ENCODE results near the gene CDH4. TPM values are rescaled to one million over a fixed set of nuclear protein-coding genes. Genes with fewer than 3 reads are reported as not detected.

CDH4 gene
- polyA plus RNA-seq, 3 donors = 6.9 to 8.7 (median 7.9) TPM

- DNase-seq (ENCODE audit: extremely low read depth in 1 of 11, low read depth in 9 of 11, low spot score in 4 of 11) = no peak
Observed at GRCh38 chr20:61815176-61815575, 563.1 kb downstream of the CDH4 start.

- DNase-seq (ENCODE audit: extremely low read depth in 1 of 11, low read depth in 9 of 11, low spot score in 4 of 11) = no peak
Observed at GRCh38 chr20:61815678-61816077, 563.6 kb downstream of the CDH4 start.

GRCh38 chr20:61816606-61817460, 564.8 kb downstream of the CDH4 start:
- no peak for DNase-seq (ENCODE audit: extremely low read depth in 1 of 11, low read depth in 9 of 11, low spot score in 4 of 11)

- no peak for DNase-seq (ENCODE audit: extremely low read depth in 1 of 11, low read depth in 9 of 11, low spot score in 4 of 11)
Observed at GRCh38 chr20:61817575-61817974, 565.5 kb downstream of the CDH4 start.

- DNase-seq (ENCODE audit: extremely low read depth in 1 of 11, low read depth in 9 of 11, low spot score in 4 of 11) = no peak
Observed at GRCh38 chr20:61818746-61819573, 566.9 kb downstream of the CDH4 start.

DNA sequence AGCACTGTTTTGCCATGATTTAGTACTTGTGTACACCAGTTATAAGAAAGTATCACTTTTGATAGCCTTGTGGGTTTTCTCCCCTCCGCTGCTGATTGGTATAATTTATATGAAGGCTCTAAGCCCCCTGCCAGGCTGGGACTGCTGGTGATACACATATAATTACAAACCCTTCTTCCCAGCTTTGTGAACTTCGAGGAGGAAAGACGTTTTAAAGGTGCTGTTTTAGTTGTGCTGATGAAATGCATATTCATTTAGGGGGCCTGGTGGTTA, 567.4 kb downstream of the CDH4 start:
- DNase-seq (ENCODE audit: extremely low read depth in 1 of 11, low read depth in 9 of 11, low spot score in 4 of 11) = no peak

DNA sequence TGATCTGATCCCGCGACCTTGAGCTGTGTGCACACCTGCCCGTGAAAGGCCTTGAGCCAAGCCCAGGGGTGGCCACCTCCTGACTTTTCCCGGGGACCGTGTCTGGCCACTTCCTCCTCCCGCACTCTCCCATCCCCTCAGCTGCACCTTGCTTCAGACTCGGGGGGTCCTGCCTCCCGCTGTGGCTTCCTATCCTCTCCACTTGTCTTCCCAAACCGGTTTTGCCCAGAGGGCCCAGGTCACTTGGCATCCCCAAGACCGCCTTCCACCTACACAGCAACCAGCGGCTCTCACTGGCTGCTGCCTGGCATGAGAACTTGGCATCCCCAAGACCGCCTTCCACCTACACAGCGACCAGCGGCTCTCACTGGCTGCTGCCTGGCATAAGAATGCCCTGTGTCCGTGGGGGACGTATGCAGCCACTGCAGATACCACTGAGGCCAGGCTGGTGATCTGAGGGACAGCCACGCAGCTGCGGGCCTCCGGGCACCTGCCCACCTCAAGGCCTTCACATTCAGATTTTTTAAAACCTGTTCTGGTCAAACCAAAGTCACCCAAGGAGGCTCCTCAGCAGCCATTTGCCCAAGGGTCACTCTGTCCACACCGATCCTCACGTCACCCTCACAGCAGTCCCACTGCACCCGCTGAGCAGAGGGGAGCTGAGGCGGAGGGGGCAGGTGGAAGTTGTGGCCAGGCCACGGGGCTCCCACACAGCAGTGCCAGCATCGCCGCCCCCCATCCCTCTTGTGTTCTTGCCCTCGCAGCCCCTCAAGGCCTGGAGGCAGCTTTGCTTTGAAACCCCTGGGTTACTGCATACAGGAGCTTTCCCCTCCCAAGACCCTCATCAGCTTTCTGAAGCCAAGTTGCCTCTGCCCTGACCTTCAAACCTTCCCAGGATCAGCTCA, 568.1 kb downstream of the CDH4 start:
- DNase-seq (ENCODE audit: extremely low read depth in 1 of 11, low read depth in 9 of 11, low spot score in 4 of 11) = no peak

- peak in 1 of 11 donors; percentile 21 for DNase-seq (ENCODE audit: extremely low read depth in 1 of 11, low read depth in 9 of 11, low spot score in 4 of 11)
Observed at GRCh38 chr20:61821735-61822134, 569.7 kb downstream of the CDH4 start.

- no peak for DNase-seq (ENCODE audit: extremely low read depth in 1 of 11, low read depth in 9 of 11, low spot score in 4 of 11)
Observed at GRCh38 chr20:61822396-61822795, 570.3 kb downstream of the CDH4 start.

DNA sequence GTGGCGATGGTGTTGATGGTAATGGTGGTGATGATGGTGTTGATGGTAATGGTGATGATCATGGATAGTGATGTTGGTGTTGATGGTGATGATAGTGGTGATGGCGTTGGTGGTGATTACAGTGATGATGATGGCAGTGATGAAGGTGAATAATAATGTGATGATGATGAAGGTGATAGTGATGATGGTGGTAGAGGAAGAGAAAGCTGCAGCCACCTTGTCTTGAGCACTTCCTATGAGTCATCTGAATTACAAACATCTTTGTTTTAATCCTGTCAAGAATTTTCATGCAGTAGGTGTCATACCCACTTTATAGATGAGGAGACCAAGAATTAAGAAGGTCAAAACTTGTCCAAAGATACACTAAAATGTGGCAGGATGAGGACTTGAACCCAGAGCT, 571.2 kb downstream of the CDH4 start:
- no peak for DNase-seq (ENCODE audit: extremely low read depth in 1 of 11, low read depth in 9 of 11, low spot score in 4 of 11)

GRCh38 chr20:61828891-61829290, 576.8 kb downstream of the CDH4 start:
- DNase-seq (ENCODE audit: extremely low read depth in 1 of 11, low read depth in 9 of 11, low spot score in 4 of 11) = no peak

GRCh38 chr20:61829526-61829925, 577.5 kb downstream of the CDH4 start:
- no peak for DNase-seq (ENCODE audit: extremely low read depth in 1 of 11, low read depth in 9 of 11, low spot score in 4 of 11)

GRCh38 chr20:61830241-61830930, 578.3 kb downstream of the CDH4 start:
- no peak for DNase-seq (ENCODE audit: extremely low read depth in 1 of 11, low read depth in 9 of 11, low spot score in 4 of 11)

GRCh38 chr20:61830991-61831390, 578.9 kb downstream of the CDH4 start:
- DNase-seq (ENCODE audit: extremely low read depth in 1 of 11, low read depth in 9 of 11, low spot score in 4 of 11) = no peak

DNA sequence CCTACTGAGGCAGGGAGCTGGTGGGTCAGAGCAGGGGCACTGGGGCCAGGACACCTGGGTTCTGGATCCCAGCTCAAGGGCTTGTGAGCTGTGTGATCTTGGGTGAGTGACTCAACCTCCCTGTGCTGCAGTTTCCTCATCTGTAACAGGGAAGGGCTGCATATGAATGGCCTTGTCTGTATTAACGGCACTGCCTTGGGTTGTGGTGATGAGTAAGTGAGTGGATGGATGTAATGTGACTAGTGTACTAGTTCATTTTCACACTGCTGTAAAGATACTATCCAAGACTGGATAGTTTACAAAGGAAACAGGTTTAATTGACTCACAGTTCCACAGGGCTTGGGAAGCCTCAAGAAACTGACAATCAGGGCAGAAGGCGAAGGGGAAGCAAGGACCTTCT, 580.1 kb downstream of the CDH4 start:
- no peak for DNase-seq (ENCODE audit: extremely low read depth in 1 of 11, low read depth in 9 of 11, low spot score in 4 of 11)

DNA sequence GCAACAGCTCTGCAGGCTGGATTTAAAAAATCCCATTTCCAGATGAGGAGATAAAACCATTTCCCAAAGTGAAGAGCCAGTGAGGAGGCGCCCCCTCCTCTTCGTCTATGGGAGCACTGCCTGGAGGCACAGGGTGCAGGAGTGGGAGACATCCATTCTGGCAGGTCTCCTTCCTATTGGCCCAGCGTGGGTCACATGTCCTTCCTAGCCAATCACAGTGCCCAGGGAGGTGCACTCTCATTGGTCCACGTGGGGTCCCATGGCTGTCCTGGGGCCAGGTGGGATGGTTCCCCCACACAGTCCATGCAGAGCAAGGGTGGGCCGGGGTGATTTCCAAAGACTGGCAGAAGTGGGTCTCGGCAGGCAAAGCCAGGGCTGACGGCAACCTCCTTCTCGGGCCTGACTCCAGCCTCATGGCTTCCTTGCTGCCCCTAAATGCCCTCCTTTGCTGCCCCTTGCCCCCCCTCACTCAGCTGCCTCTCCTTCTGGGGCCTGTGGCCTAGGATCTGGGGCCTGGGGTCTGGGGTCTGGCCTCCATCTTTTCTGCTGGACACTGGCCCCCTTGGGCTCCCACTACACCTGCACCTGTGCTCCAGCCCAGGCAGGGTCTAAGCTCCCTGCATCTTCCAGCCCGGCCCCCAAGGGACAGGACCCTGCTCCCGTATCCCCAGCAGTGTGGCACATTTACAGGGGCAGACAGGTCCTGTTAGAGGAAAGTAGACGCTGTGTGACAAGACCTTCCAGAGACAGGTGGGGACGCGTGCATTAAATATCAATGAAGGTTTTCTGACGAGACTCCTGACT, 581.9 kb downstream of the CDH4 start:
- DNase-seq (ENCODE audit: extremely low read depth in 1 of 11, low read depth in 9 of 11, low spot score in 4 of 11) = no peak

GRCh38 chr20:61835301-61835700, 583.2 kb downstream of the CDH4 start:
- no peak for DNase-seq (ENCODE audit: extremely low read depth in 1 of 11, low read depth in 9 of 11, low spot score in 4 of 11)

DNA sequence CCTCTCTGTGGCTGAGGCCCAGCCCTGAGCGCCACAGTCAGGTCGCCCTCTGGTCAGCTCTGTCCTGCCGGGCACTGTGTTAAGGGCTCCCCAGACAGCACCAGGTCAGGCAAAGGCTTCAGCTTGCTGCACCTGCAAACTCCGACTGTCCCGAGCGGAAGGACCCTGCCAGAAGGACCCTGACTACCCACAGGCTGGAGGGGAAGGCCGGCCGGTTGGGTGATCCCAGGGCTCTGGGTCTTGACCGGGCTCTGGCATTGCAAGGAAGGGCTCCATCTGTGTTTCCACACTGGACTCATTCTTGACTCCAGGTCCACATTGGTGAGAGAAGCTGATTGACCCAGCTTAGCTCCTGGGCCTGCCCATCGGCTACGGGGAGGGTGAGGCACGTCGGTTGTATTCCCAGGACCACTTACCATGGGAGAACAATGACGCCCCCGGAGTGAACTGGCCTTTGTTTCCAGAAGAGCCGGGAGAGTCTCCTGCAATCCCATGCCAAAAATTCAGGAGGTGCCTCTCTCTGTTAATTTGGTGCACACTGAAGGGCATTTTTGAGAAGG, 583.8 kb downstream of the CDH4 start:
- no peak for DNase-seq (ENCODE audit: extremely low read depth in 1 of 11, low read depth in 9 of 11, low spot score in 4 of 11)

Data from renal cortex interstitium (tissue), 11 donors.